Measurements from ENCODE around the gene LARP1B. TPM values are rescaled to one million over a fixed set of nuclear protein-coding genes. Genes with fewer than 3 reads are reported as not detected.

The LARP1B gene
- total and polyA plus RNA-seq, 10 donors, result 3.7 to 17.8 (median 10.8) TPM

DNA sequence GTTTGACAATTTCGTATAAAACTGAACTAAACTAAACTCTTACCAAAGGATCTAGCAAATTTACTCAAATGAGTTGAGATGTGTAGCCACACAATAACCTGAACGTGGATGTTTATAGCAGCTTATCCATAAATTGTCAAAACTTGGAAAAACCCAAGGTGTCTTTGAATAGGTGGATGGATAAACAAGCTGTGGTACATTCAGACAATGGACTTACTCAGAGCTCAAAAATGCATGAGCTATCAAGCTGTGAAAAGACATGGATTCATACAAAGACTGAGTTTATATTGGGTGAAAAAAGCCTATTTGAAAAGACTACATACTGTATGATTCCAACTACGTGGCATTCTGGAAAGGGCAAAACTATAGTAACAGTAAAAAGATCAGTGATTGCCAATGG is 69.5 kb downstream of the LARP1B start:
- no peak overlapping the region for H3K4me3 ChIP-seq
- no peaks in the 10 kb centered on the region for H3K4me1 ChIP-seq
- no peak overlapping the region for H3K27ac ChIP-seq
- DNase-seq, result no peak
- peaks cover 0 to 6% (median 0%) of the 10 kb centered on the region in 6 donors for H3K36me3 ChIP-seq
- H3K9me3 ChIP-seq, result peaks cover 0 to 13% (median 0%) of the 10 kb centered on the region in 8 donors
- no peak for TF ChIP-seq POLR2A (IDR thresholded peaks at IDR 0.05)
- intact Hi-C loops (cut with DNase I; ENCODE audit: low total_unique reads), result no loop called here
- WGBS, 5 donors, result 92 to 97% (median 96%) methylated on average over 3 of the region's 3 CpGs
- H3K27me3 ChIP-seq (replicated peaks in 1 of 7), result no peaks in the 10 kb centered on the region

DNA sequence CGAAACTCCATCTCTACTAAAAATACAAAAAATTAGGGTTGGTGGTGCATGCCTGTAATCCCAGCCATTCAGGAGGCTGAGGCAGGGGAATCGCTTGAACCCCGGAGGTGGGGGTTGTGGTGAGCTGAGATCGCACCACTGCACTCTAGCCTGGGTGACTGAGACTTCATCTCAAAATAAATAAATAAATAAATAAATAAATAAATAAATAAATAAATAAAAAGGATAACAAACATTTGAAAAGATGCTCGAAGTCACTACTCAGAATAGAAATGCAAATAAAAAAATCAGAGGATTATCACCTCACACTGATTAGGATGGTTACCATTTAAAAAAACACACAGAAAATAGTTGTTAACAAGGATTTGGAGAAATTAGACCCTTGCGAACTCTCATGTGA is 73.8 kb downstream of the LARP1B start:
- H3K4me3 ChIP-seq, result no peak overlapping the region
- intact Hi-C loops (cut with DNase I; ENCODE audit: low total_unique reads), result no loop called here
- peaks cover 0 to 13% (median 0%) of the 10 kb centered on the region in 8 donors for H3K9me3 ChIP-seq
- TF ChIP-seq, protein P1, sequence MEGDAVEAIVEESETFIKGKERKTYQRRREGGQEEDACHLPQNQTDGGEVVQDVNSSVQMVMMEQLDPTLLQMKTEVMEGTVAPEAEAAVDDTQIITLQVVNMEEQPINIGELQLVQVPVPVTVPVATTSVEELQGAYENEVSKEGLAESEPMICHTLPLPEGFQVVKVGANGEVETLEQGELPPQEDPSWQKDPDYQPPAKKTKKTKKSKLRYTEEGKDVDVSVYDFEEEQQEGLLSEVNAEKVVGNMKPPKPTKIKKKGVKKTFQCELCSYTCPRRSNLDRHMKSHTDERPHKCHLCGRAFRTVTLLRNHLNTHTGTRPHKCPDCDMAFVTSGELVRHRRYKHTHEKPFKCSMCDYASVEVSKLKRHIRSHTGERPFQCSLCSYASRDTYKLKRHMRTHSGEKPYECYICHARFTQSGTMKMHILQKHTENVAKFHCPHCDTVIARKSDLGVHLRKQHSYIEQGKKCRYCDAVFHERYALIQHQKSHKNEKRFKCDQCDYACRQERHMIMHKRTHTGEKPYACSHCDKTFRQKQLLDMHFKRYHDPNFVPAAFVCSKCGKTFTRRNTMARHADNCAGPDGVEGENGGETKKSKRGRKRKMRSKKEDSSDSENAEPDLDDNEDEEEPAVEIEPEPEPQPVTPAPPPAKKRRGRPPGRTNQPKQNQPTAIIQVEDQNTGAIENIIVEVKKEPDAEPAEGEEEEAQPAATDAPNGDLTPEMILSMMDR (IDR thresholded peaks at IDR 0.05 in 8 of 11, conservative IDR thresholded peaks at IDR 0.05 in 3 of 11), result no peak
- no peak for TF ChIP-seq POLR2AphosphoS5 (IDR thresholded peaks at IDR 0.05)
- no peak for TF ChIP-seq POLR2A (IDR thresholded peaks at IDR 0.05)
- no peaks in the 10 kb centered on the region for H3K27me3 ChIP-seq (replicated peaks in 1 of 7)
- no peaks in the 10 kb centered on the region for H3K4me1 ChIP-seq
- DNase-seq, result no peak
- 95 to 99% (median 96%) methylated on average over 6 of the region's 6 CpGs for WGBS, 5 donors
- no peak overlapping the region for H3K27ac ChIP-seq
- H3K36me3 ChIP-seq, result peaks cover 0 to 6% (median 0%) of the 10 kb centered on the region in 6 donors

DNA sequence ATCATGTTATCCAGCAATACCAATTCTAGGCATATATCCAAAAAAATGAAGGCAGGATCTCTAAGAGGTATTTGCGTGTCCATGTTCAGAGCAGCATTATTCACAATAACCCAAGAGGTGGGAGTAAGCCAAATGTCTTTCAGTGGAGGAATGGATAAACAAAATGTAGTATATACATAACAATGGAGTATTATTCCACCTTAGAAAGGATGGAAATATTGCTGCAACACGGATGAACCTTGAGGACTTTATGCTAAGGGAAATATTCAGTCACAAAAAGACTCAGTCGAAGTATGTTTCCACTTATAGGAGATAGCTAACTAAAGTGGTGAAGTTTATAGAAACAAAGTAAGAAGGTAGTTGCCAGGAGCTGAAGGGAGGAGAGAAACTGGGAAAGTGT is 74.3 kb downstream of the LARP1B start:
- H3K36me3 ChIP-seq, result peaks cover 0 to 6% (median 0%) of the 10 kb centered on the region in 6 donors
- DNase-seq, result no peak
- H3K9me3 ChIP-seq, result peaks cover 0 to 13% (median 0%) of the 10 kb centered on the region in 8 donors
- no peaks in the 10 kb centered on the region for H3K4me1 ChIP-seq
- 93 to 99% (median 95%) methylated on average over 3 of the region's 3 CpGs for WGBS, 5 donors
- H3K4me3 ChIP-seq, result no peak overlapping the region
- H3K27me3 ChIP-seq (replicated peaks in 1 of 7), result no peaks in the 10 kb centered on the region
- intact Hi-C loops (cut with DNase I; ENCODE audit: low total_unique reads), result no loop called here
- TF ChIP-seq POLR2A (IDR thresholded peaks at IDR 0.05) (no peak), POLR2AphosphoS5 (IDR thresholded peaks at IDR 0.05) (no peak)
- TF ChIP-seq, protein P1 (IDR thresholded peaks at IDR 0.05 in 8 of 11, conservative IDR thresholded peaks at IDR 0.05 in 3 of 11), result no peak
- no peak overlapping the region for H3K27ac ChIP-seq

DNA sequence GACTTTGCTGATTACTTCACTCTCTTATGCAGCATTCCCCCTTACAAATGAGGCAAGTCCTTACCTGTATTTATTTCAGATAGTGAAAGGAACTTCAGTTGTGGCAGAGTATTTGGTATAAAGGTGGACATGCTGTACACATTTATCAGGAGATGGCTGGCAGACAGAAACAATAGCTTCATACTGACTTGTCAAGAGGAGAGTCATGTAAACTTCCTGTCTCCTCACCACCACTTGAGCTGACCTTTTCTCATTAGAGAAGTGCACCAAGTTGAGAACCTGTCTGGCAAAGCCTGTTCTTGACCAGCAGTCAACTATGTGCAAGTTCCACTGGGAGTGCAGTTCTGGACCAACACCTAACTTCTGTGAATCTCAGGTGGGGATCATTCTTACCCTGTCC is 80.8 kb downstream of the LARP1B start:
- TF ChIP-seq POLR2AphosphoS5 (IDR thresholded peaks at IDR 0.05), result no peak
- TF ChIP-seq, protein P1 (IDR thresholded peaks at IDR 0.05 in 8 of 11, conservative IDR thresholded peaks at IDR 0.05 in 3 of 11), result no peak
- TF ChIP-seq POLR2A (IDR thresholded peaks at IDR 0.05), result no peak
- Histone ChIP-seq H3K4me3 (no peak overlapping the region), H3K27ac (no peak overlapping the region), H3K9me3 (peaks cover 2 to 18% (median 14%) of the 10 kb centered on the region in 8 donors), H3K36me3 (peaks cover 0 to 9% (median 0%) of the 10 kb centered on the region in 6 donors), H3K4me1 (no peaks in the 10 kb centered on the region), H3K27me3 (replicated peaks in 1 of 7) (no peaks in the 10 kb centered on the region)
- DNase-seq, result no peak
- intact Hi-C loops (cut with DNase I; ENCODE audit: low total_unique reads), result no loop called here

DNA sequence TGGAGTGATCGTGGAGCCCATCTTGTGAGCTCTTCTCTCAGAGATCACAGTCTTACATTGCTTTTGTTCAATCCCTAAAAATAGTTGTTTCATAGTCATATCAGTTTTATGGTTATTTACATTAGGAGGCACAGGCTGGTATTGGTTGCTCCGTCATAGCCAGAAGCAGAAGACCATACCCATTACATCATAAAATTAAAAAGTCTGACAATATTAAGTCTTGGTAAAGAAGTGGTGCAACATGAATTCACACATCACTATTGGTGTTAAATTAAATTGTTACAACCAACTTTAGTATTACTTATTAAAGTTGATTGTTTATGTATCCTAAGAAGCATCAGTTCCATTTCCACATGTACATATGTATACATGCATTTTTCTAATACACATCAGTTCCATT is 84.6 kb downstream of the LARP1B start:
- DNase-seq, result no peak
- 94 to 99% (median 97%) methylated on average over 2 of the region's 2 CpGs for WGBS, 5 donors
- no peak overlapping the region for H3K27ac ChIP-seq
- no peaks in the 10 kb centered on the region for H3K27me3 ChIP-seq (replicated peaks in 1 of 7)
- no peak overlapping the region for H3K4me3 ChIP-seq
- peaks cover 2 to 18% (median 14%) of the 10 kb centered on the region in 8 donors for H3K9me3 ChIP-seq
- intact Hi-C loops (cut with DNase I; ENCODE audit: low total_unique reads), result no loop called here
- peaks cover 0 to 9% (median 0%) of the 10 kb centered on the region in 6 donors for H3K36me3 ChIP-seq
- TF ChIP-seq, protein P1 (IDR thresholded peaks at IDR 0.05 in 8 of 11, conservative IDR thresholded peaks at IDR 0.05 in 3 of 11), result no peak
- TF ChIP-seq POLR2AphosphoS5 (IDR thresholded peaks at IDR 0.05) (no peak), POLR2A (IDR thresholded peaks at IDR 0.05) (no peak)
- no peaks in the 10 kb centered on the region for H3K4me1 ChIP-seq

Measured in spleen (tissue), 11 donors.